Erythroblast (primary cell): Measurements from ENCODE around the gene PRAMEF2.
"Not testable (repeated sequence)": the region's sequence is repeated elsewhere in the genome, so short reads cannot be mapped to it uniquely, and the experiment has no call there.

Experiments
- GATA1 ChIP-seq: IDR thresholded peaks from 2 replicates; pipeline ENCODE4 v1.6.1; 2011; ENCODE audit warnings: low read depth, mild to moderate bottlenecking, control low read depth, low read length, moderate library complexity
- POLR2A ChIP-seq: IDR thresholded peaks from 2 replicates; pipeline ENCODE4 v1.6.1; 2011; ENCODE audit warnings: mild to moderate bottlenecking, low read length

DNA sequence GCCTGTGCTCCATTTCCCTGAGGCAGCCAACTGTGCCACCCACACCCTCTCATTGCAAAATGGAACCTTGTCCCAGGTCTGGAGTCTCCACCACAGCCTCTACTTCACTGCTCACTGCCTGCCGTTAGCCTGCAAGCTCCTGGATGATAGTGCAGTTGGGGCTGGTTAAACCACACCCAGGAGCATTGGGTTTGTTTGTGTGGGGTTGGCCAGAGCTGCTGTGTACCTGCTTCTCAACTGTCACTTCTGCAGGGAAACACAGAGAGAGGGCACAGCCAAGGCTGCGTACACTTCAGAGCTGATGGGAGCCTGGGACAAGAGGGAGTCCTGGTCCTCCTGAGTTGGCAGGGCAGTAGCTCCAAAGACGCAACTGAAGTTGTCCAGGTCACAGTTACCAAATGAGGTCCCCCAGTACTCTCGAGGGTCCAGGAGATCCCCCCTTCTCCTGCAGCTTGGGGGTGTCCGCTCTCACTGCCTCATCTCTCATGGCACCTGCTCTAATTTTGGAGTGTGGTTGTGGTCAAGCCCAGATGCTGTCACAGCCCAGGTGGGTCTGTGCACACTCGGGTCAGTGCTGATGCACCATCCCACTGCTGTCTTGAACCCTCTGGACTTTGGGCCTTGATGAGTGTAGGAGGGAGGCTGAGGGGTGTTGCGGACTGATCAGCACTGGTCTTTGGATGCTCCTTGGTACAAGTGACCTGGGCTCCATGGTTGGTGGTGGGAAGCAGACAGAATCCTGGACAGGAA lies 6.4 kb downstream of the PRAMEF2 start:
- TF ChIP-seq POLR2A, GATA1: not testable (repeated sequence)
